K562 (cell line): ENCODE data around the gene ARHGAP4. TPM values are rescaled to one million over a fixed set of nuclear protein-coding genes. Genes with fewer than 3 reads are reported as not detected.
A peak's percentile ranks its signal among the peaks of the same experiment; 100 is the strongest.

Experiments used
- CREB1 ChIP-seq, 2 experiments: sonication (generic) in 1 of 2; formaldehyde crosslinking in 1 of 2; IDR thresholded peaks; 2 replicates each; pipeline versions ENCODE4 v1.6.1 to v1.8.0; 2012 to 2022; ENCODE audit warnings: inconsistent platforms in 1 of 2, mild to moderate bottlenecking in 1 of 2, missing genetic modification reagents in 1 of 2, moderate library complexity in 1 of 2
- CTBP1 ChIP-seq: fragments of 450-650 bp; IDR thresholded peaks from 2 replicates; pipeline ENCODE4 v1.6.1; 2016; ENCODE audit warnings: borderline replicate concordance
- ELF4 ChIP-seq: fragments of 450-650 bp; formaldehyde crosslinking; IDR thresholded peaks from 2 replicates; pipeline ENCODE4 v1.4.0; 2022; ENCODE audit warnings: missing genetic modification characterization
- GATAD2A ChIP-seq: fragments of 450-650 bp; IDR thresholded peaks from 2 replicates; pipeline ENCODE4 v1.6.1; 2017
- MAZ ChIP-seq, 2 experiments: fragments of 450-650 bp in 1 of 2; sonication (generic) in 1 of 2; formaldehyde crosslinking; IDR thresholded peaks in 1 of 2; conservative IDR thresholded peaks in 1 of 2; 2 replicates each; pipeline versions ENCODE4 v1.4.0 to v1.5.0; 2020; ENCODE audit warnings: mild to moderate bottlenecking in 1 of 2, missing genetic modification reagents in 1 of 2
- NCOR1 ChIP-seq: fragments of 450-650 bp; IDR thresholded peaks from 2 replicates; pipeline ENCODE4 v1.6.1; 2016; ENCODE audit warnings: mild to moderate bottlenecking, moderate library complexity
- TCF3 ChIP-seq: sonication (generic); formaldehyde crosslinking; IDR thresholded peaks from 2 replicates; pipeline ENCODE4 v1.4.0; 2020; ENCODE audit warnings: mild to moderate bottlenecking, missing genetic modification reagents
- TEAD2 ChIP-seq: fragments of 450-650 bp; IDR thresholded peaks from 2 replicates; pipeline ENCODE4 v1.6.1; 2016; ENCODE audit warnings: missing genetic modification characterization, control low read depth, missing compliant biosample characterization
- TOE1 ChIP-seq, 2 experiments: fragments of 450-650 bp in 1 of 2; sonication (generic) in 1 of 2; formaldehyde crosslinking in 1 of 2; IDR thresholded peaks; 2 replicates each; pipeline versions ENCODE4 v1.7.1 to v1.8.0; 2016 to 2022; ENCODE audit warnings: borderline replicate concordance in 2 of 2, mild to moderate bottlenecking in 2 of 2, antibody characterized with exemption in 1 of 2, inconsistent platforms in 1 of 2, low read depth in 1 of 2, missing genetic modification reagents in 1 of 2, moderate library complexity in 1 of 2
- ZBED1 ChIP-seq: IDR thresholded peaks from 2 replicates; pipeline ENCODE4 v1.6.1; 2014
- ZSCAN32 ChIP-seq: fragments of 450-650 bp; formaldehyde crosslinking; IDR thresholded peaks from 2 replicates; pipeline ENCODE4 v1.4.0; 2020; ENCODE audit warnings: mild to moderate bottlenecking, moderate library complexity
- polyA plus RNA-seq, 8 experiments: library from polyadenylated mRNA; depleted of rRNA in 4 of 8; stranded (reverse) in 5 of 8; unstranded in 3 of 8; fragments of >200 nt; fragmentation: Nextera tagmentation in 2 of 8; fragmentation: Illumina TruSeq in 1 of 8; extraction: Ambion mirVana in 2 of 8; extraction: Trizol in 1 of 8; gene quantifications; 2 replicates each; pipeline versions ENCODE4 v1.2.1 to v1.2.3, GENCODE V29; 2011 to 2014; ENCODE audit warnings: inconsistent platforms in 1 of 8, missing spikeins in 1 of 8
- total RNA-seq, 7 experiments: library from RNA; depleted of rRNA in 6 of 7; stranded (reverse); fragments of >200 nt in 6 of 7; fragmentation: Illumina TruSeq in 2 of 7; extraction: Trizol in 2 of 7; gene quantifications; 2 replicates each; pipeline versions ENCODE4 v1.2.1 to v1.2.3, GENCODE V29; 2011 to 2021; ENCODE audit warnings: low replicate concordance in 1 of 7
- TF ChIP-seq, protein P1 (sequence below), 2 experiments: fragments of 450-650 bp; IDR thresholded peaks; 2 replicates each; pipeline ENCODE4 v1.6.1; 2016
- TF ChIP-seq, protein P2 (sequence below): fragments of 450-650 bp; IDR thresholded peaks from 2 replicates; pipeline ENCODE4 v1.6.1; 2017; ENCODE audit warnings: antibody characterized with exemption, mild to moderate bottlenecking
- TF ChIP-seq, protein P3 (sequence below): fragments of 200-800 bp; sonication (Bioruptor generic); IDR thresholded peaks from 2 replicates; pipeline ENCODE4 v1.6.1; 2017; ENCODE audit warnings: missing genetic modification characterization, missing compliant biosample characterization
- TF ChIP-seq, protein P4 (sequence below): fragments of 200-800 bp; sonication (Bioruptor generic); IDR thresholded peaks from 2 replicates; pipeline ENCODE4 v1.6.1; 2016; ENCODE audit warnings: missing genetic modification characterization, missing compliant biosample characterization

ARHGAP4 gene
- total and polyA plus RNA-seq, 9 of the 15 experiments (the other 6 are each of a cell fraction or from before 2014, with no cell fraction given) = 0.30 to 81.8 (median 13.5) TPM

DNA sequence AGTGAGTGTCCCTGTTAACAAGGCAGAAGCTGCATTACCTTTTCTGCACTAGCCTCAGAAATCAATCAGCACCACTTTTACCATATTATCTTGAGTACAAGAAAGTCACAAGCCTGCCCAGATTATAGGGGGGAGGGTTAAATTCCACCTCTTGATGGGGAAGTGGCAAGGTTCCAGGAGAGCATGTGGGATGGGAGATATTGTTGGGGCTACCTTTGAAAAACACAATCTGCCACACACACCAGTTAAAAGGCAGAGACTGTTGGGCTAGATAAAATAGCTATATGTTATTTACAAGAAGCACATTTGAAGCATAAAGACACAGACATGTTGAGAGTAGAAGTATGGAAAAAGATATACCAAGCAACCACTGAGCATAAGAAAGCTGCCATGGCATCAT, 28.2 kb downstream of the ARHGAP4 start (continued):
- TF ChIP-seq, protein P1, sequence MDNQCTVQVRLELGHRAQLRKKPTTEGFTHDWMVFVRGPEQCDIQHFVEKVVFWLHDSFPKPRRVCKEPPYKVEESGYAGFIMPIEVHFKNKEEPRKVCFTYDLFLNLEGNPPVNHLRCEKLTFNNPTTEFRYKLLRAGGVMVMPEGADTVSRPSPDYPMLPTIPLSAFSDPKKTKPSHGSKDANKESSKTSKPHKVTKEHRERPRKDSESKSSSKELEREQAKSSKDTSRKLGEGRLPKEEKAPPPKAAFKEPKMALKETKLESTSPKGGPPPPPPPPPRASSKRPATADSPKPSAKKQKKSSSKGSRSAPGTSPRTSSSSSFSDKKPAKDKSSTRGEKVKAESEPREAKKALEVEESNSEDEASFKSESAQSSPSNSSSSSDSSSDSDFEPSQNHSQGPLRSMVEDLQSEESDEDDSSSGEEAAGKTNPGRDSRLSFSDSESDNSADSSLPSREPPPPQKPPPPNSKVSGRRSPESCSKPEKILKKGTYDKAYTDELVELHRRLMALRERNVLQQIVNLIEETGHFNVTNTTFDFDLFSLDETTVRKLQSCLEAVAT (IDR thresholded peaks at IDR 0.05) = peak in 1 of 2 experiments; percentile 17; a peak in 1 of 4 replicates
- TF ChIP-seq, protein P2, sequence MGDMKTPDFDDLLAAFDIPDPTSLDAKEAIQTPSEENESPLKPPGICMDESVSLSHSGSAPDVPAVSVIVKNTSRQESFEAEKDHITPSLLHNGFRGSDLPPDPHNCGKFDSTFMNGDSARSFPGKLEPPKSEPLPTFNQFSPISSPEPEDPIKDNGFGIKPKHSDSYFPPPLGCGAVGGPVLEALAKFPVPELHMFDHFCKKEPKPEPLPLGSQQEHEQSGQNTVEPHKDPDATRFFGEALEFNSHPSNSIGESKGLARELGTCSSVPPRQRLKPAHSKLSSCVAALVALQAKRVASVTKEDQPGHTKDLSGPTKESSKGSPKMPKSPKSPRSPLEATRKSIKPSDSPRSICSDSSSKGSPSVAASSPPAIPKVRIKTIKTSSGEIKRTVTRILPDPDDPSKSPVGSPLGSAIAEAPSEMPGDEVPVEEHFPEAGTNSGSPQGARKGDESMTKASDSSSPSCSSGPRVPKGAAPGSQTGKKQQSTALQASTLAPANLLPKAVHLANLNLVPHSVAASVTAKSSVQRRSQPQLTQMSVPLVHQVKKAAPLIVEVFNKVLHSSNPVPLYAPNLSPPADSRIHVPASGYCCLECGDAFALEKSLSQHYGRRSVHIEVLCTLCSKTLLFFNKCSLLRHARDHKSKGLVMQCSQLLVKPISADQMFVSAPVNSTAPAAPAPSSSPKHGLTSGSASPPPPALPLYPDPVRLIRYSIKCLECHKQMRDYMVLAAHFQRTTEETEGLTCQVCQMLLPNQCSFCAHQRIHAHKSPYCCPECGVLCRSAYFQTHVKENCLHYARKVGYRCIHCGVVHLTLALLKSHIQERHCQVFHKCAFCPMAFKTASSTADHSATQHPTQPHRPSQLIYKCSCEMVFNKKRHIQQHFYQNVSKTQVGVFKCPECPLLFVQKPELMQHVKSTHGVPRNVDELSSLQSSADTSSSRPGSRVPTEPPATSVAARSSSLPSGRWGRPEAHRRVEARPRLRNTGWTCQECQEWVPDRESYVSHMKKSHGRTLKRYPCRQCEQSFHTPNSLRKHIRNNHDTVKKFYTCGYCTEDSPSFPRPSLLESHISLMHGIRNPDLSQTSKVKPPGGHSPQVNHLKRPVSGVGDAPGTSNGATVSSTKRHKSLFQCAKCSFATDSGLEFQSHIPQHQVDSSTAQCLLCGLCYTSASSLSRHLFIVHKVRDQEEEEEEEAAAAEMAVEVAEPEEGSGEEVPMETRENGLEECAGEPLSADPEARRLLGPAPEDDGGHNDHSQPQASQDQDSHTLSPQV = no peak
- TF ChIP-seq, protein P3, sequence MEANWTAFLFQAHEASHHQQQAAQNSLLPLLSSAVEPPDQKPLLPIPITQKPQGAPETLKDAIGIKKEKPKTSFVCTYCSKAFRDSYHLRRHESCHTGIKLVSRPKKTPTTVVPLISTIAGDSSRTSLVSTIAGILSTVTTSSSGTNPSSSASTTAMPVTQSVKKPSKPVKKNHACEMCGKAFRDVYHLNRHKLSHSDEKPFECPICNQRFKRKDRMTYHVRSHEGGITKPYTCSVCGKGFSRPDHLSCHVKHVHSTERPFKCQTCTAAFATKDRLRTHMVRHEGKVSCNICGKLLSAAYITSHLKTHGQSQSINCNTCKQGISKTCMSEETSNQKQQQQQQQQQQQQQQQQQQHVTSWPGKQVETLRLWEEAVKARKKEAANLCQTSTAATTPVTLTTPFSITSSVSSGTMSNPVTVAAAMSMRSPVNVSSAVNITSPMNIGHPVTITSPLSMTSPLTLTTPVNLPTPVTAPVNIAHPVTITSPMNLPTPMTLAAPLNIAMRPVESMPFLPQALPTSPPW = peak; percentile 89
- TF ChIP-seq ZSCAN32 (CRISPR knock-in tag) = no peak
- TF ChIP-seq, protein P4, sequence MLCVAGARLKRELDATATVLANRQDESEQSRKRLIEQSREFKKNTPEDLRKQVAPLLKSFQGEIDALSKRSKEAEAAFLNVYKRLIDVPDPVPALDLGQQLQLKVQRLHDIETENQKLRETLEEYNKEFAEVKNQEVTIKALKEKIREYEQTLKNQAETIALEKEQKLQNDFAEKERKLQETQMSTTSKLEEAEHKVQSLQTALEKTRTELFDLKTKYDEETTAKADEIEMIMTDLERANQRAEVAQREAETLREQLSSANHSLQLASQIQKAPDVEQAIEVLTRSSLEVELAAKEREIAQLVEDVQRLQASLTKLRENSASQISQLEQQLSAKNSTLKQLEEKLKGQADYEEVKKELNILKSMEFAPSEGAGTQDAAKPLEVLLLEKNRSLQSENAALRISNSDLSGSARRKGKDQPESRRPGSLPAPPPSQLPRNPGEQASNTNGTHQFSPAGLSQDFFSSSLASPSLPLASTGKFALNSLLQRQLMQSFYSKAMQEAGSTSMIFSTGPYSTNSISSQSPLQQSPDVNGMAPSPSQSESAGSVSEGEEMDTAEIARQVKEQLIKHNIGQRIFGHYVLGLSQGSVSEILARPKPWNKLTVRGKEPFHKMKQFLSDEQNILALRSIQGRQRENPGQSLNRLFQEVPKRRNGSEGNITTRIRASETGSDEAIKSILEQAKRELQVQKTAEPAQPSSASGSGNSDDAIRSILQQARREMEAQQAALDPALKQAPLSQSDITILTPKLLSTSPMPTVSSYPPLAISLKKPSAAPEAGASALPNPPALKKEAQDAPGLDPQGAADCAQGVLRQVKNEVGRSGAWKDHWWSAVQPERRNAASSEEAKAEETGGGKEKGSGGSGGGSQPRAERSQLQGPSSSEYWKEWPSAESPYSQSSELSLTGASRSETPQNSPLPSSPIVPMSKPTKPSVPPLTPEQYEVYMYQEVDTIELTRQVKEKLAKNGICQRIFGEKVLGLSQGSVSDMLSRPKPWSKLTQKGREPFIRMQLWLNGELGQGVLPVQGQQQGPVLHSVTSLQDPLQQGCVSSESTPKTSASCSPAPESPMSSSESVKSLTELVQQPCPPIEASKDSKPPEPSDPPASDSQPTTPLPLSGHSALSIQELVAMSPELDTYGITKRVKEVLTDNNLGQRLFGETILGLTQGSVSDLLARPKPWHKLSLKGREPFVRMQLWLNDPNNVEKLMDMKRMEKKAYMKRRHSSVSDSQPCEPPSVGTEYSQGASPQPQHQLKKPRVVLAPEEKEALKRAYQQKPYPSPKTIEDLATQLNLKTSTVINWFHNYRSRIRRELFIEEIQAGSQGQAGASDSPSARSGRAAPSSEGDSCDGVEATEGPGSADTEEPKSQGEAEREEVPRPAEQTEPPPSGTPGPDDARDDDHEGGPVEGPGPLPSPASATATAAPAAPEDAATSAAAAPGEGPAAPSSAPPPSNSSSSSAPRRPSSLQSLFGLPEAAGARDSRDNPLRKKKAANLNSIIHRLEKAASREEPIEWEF (CRISPR knock-in tag) = peak; percentile 60; the same call in 1 of the 2 replicates
- peak; percentile 73; the same call in 1 of the 2 replicates for TF ChIP-seq TOE1 (IDR thresholded peaks at IDR 0.05; ENCODE audit: borderline replicate concordance)
- no peak for TF ChIP-seq TOE1 (CRISPR knock-in tag; IDR thresholded peaks at IDR 0.05; ENCODE audit: borderline replicate concordance, low read depth)
- peak; percentile 94 for TF ChIP-seq ELF4 (CRISPR knock-in tag)
- peak; percentile 45 to 59; a peak in 1 of 4 replicates for TF ChIP-seq MAZ (CRISPR knock-in tag; conservative IDR thresholded peaks at IDR 0.05 in 1 of 2, IDR thresholded peaks at IDR 0.05 in 1 of 2)
- TF ChIP-seq ZBED1 = peak; percentile 74; the same call in 1 of the 2 replicates
- peak; percentile 99 for TF ChIP-seq TCF3 (CRISPR knock-in tag)
- 0 out of 2 replicates have a peak, but pooled peaks have one; percentile 64 for TF ChIP-seq GATAD2A
- peak; percentile 71; the same call in 1 of the 2 replicates for TF ChIP-seq CREB1 (IDR thresholded peaks at IDR 0.05)
- TF ChIP-seq CREB1 (CRISPR knock-in tag; IDR thresholded peaks at IDR 0.05) = no peak
- peak; percentile 65; the same call in 1 of the 2 replicates for TF ChIP-seq CTBP1
- peak; percentile 99 for TF ChIP-seq NCOR1
- peak; percentile 69; the same call in 1 of the 2 replicates for TF ChIP-seq TEAD2
